Hematopoietic multipotent progenitor cell treated with erythropoietin and hydrocortisone succinate and interleukin-3 and kit ligand, for 4 days (in vitro differentiated cells): ENCODE results near the gene PARPBP.
"Not testable (repeated sequence)": the region's sequence is repeated elsewhere in the genome, so short reads cannot be mapped to it uniquely, and the experiment has no call there.

Experiments
- DNase-seq: peaks from one replicate; pipeline ENCODE4 v3.0.0-alpha.2; 2015

PARPBP gene

DNA sequence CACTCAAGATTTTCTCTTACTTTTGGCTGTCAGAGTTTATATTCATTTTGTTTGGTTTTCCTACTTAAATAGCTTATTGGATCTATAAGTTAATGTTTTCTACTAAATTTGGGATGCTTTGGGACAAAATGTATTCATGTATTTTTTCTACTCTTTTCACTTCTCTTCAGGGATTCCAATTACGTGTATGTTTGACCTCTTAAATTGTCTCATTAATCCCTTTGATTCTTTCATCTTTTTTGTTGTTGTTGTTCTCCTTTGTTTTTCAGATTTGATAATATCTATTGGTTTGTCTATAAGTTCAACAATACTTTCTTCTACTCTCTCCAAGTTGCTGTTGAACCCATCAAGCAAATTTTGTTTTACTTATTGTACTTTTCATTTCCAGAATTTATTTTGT, 43.4 kb downstream of the PARPBP start:
- DNase-seq, result no peak

DNA sequence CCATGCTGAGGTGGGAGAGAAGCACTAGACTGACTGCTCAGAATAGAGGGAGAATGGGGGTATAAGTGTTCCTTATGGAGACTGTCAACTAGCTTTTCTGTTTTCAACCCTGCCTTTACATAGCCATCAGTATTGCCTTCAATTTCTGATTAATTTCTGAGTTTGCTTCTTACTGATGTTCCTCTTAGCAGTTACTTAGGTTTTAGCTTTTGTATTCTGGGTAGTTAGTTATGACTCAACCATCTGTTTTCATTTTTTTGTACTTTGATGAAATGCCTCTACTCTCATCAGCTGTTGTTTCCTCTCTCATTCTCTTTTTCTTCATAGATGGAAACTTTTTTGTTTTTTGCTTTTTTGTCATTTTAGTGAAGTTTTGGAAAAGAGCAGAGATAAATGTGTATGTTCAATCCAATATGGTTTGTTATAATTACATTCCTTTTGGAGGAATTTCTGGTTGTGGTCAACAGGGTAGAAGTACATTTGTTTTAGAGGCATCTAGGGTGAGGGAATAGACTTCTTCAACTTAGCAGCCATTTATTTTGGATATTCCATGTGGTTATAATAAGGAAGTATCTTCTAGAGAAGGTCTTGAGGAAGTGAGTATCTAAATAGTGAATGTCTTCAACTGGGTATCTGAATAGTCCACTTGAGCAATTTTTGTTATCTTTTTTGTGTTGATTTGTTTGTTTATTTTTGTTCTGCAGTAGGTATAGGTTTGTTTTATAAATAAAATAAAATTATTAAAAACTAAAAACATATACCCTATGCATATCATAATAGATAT, 48.0 kb downstream of the PARPBP start:
- peak; percentile 9 for DNase-seq

DNA sequence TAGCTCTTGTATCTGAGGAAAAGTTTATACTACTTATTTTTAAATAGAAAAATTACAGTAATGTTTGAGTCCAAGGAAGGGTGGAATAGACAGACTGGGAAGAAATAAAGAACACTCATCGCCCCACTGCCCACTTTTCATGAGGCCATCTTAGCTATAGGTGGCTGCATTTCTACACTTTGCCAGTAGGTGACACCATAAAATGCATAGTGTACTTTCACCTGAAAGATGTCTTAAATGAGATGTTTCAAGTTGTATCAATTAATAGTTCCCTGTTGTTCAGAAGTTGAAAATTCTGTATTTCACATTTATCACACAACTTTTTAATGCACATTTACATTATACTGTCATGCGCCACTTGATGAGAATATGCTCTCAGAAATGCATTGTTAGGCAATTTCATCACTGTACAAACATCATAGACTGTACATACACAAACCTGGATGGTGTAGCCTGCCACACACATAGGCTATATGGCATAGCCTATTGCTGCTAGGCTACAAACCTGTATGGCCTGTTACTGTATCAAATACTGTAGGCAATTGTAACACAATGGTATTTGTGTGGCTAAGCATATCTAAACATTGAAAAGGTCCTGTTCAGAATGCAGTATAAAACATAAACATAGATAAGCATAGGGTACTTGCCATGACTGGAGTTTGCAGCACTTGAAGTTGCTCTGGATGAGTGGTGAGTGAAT, 50.1 kb downstream of the PARPBP start:
- DNase-seq, result peak; percentile 49

DNA sequence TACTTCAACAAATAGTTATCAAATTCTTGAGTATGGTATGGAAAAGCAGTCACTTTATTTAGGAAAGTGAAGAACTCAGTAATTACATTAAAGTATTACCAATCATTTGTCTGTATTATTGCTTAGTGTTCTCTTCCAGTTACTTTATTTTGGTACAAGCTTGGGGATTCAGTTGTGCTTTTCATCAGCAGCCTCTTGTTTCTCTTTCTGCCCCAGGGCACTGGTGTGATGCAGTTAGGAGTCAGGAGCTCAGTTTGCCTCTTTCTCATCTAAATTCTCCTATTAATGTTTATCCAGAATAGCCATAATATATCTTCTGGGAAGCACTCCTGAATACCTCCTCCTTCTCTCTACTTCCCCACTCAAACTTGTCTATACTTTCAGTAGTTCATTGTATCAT, 52.0 kb downstream of the PARPBP start:
- DNase-seq, result no peak

DNA sequence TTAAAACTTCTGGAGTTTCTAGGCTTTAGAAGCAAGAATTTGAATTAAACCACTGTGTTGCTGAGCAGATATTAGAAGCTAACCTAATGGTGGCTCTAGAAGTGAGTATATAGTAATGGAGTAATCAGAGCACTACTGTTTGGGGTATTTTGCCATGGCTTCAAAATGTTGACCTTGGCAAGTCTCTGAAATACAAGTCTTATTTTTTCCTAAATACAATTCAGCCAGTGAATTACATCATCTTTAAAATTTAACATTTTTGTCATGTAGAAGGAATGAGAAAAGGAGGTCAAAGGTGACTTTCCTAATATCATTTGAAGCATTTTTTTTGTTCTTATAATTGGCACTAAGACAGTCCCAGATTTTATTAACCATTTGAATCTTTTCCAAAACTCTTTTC, 52.5 kb downstream of the PARPBP start:
- DNase-seq, result no peak

DNA sequence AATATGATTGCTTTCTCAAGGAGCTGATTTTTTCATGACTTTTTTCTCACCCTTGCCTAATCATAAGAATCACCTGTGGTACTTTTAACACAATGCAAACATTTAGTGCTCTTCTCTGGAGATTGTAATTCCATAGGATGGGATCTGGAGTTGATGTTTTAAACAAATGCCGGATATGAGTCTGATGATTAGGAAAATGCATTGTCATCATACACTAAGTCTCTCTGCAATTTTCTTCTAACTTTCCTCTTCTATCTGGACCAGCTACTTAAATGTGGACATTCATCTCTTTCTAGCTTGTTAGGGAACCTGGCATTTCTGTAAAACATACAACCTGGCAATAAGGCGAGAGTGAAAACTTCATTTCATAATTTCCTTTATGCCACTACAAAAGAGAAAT, 54.1 kb downstream of the PARPBP start:
- no peak for DNase-seq

DNA sequence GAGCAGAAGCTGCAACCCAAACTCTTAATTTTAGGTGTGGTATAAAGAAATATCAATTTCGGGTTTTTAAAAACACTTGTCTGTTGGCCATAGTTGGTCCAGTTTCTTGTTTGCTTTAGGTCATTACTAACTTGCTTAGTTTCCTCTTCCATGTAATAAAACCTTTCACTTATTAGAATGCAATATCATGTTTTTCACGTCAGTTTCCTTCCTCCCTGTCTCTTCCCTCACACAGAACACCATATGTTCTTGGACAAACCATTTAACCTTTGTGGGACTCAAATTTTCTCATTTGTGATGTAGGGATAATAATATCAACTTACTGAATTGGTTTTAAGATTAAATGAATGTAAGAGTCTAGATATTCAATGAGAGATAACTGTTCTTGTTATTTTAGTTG, 54.8 kb downstream of the PARPBP start:
- no peak for DNase-seq

DNA sequence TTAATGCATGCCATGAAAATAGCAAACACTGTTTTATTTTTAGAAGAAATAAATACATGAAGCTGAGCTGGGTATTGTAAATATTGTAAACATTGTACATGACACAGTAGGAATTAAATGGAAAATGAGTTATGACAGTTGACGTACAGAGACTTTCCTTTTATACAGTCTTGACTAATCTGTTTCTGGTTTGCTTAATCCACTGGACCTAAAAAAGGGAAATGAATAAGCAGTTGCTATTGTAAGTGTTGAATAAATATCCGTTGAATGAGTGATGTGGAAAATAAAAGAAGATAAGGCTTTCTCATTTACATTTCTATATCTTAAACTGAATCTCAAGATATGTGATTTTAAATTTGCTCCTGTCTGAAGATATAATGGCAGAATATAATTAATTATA, 62.7 kb downstream of the PARPBP start:
- peak; percentile 63 for DNase-seq

DNA sequence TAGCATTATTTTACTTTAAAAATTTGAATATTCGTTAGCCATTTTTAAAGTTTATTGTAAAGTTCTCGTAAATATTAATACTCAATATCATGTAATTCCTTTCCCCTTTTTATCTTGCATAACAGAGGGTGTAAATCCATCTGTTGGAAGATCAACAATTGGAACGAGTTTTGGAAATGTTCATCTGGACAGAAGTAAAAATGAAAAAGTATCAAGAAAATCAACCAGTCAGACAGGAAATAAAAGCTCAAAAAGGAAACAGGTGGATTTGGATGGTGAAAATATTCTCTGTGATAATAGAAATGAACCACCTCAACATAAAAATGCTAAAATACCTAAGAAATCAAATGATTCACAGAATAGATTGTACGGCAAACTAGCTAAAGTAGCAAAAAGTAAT, 75.8 kb downstream of the PARPBP start:
- no peak for DNase-seq

DNA sequence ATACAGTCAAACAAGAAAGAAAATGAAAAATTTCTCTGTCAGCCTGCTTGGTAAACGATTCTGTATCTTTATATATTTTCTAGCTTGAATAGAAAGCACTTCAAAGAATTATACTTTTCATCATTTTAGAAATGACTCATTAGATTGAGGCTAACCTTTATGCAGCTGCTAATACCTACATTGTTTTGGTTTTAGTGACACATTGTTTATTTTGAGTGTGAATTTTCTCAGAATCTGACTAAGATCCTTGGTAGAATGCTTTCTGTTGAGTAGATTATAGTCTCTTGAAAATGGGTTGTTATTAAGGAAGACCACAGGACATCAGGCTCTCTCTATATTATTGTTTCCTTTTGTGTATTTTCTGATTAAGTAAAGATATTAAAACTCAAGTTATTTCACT, 77.8 kb downstream of the PARPBP start, which contains the start of gene PMCH:
TSS of gene PMCH (minus strand) at position 45 of the 400 bp plus-strand sequence. CDS start 63 bp downstream, outside the sequence.
- no peak for DNase-seq

DNA sequence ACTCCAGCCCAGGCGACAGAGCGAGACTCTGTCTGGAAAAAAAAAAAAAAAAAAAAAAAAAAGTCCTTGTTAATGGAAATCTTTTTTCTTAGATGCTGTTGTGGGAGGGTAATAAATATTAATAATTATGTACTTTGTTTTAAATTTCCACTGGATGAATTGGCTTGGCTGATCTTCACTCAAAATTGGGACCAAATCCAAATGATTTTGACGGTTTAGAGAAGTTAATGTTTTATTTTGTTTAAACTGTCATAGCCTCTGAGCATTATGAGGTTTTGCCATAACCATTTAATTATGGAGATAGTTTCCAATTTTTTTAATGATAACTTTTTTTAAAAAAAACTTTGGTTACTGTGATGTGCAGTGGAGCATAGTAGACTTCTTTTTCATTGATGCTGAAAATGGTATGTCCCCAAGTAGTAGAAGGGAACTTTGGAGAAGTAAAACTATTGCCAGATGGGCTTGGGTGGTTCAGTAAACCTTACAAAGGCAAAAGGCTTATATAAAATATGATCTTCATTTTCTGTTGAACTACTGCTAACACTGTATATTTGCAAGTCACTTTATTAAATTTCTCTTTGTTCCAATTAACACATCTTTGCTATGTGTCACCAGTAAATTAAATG, 81.6 kb downstream of the PARPBP start:
- DNase-seq, result no peak

DNA sequence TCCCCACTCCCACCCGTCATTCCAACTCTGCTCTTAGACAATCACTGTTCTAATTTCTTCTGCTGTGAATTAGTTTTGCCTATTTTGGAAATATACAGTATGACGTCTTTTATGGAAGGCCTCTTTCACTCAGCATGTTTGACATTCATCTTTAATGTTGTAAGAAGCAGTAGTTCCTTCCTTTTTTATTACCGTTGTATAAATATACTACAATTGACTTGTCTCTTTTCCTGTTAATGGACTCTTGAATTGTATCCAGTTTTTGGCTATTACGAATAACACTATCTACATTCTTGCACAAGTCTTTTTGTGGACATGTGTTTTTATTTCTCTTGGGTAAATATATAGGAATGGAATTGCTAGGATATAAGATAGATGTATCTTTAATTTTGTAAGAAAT, 82.6 kb downstream of the PARPBP start:
- no peak for DNase-seq

DNA sequence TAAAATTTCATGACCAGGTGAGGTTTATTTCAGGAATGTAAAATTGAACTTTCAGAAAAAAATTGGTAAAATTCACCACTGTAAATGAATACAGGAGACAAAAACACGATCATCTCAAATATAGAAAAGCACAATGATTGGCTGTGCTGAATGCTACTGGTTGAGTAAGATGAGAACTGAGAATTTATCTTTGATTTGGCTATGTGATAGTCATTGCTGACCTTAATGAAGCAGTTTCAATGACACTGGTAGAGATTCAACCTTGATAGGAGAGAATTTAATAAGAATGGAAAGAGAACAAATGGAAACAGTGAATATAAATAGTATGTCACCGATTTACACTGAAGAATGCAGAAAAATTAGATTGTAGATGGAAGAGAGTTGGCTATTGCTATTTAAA, 84.0 kb downstream of the PARPBP start:
- no peak for DNase-seq

DNA sequence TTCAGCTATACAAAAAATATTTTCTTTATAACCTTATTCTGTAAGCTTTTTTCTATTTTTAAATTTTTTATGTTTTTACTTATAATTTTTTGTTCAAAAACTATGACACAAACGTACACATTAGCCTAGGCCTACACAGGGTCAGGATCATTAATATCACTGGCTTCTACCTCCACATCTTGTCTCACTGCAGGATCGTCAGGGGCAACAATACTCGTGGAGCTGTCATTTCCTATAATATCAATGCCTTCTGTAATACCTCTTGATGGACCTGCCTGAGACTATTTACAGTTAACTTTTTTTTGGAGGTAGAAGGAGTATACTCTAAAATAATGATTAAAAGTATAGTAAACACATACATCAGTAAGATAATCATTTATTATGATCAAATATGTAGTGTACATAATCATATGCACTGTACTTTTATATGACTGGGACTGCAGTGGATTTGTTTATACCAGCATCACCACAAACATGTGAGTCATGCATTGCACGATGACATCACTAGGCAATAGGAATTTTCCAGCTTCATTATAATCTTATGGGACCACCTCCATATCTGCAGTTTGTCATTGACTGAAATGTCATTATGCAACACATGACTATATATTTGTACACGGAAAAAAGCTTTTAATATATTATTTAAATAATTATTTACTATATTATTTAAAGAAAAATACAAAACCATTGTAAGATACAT, 96.2 kb downstream of the PARPBP start:
- no peak for DNase-seq

DNA sequence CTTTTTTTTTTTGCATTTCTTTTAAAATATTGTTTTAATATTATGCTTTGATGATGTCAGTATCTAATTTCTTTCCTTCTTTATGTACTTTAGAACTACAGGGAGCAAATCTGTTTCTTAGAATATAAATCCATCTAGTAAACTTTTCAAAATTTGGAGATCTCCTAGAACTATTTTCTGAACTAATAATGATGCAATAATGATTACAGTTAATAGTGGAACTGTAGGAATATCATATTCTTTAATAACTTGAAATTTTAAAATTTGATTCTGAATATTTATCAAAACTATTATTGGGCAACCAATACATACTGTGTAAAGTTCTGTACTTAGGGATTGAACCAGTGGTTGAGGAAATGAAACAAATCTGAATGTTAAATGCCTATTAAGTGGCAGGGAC, 100.8 kb downstream of the PARPBP start:
- DNase-seq, result no peak

DNA sequence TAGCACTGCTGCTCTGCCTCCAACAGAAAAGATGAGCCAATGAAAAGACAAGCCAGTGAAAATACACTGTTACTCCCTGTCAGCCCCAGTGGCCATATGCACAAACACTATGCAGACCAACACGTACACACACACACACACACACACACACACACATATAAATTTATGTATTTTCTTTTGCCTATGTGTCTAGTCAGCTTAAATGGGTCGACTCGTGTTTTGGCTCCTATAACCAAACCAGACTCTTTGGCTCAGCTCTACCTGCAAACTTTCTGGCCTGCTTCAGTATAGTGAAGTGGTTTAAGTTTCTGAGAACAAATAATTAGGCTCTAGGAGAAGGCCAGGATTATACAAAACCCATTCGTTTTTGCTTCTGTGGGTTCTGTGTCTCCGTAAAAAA, 108.0 kb downstream of the PARPBP start:
- no peak for DNase-seq

DNA sequence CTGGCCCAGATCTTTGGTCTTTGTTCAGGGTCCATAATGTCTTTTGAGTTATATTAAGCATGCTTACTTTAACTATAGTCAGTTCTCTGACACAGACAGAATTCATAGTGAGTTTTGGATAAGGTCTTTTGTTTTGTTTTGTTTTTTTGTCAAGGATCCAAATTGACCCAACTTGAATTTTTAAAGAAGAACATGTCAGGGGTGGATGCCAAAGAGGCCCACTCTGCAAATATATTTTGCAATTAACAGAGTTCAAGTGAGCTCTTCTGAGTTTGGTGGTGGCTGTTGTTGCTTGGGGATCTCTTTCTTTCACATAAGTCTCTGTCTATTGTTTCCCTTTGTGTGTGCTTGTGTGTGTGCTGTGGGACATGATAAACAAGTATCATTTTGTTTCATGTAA, 112.1 kb downstream of the PARPBP start:
- no peak for DNase-seq

DNA sequence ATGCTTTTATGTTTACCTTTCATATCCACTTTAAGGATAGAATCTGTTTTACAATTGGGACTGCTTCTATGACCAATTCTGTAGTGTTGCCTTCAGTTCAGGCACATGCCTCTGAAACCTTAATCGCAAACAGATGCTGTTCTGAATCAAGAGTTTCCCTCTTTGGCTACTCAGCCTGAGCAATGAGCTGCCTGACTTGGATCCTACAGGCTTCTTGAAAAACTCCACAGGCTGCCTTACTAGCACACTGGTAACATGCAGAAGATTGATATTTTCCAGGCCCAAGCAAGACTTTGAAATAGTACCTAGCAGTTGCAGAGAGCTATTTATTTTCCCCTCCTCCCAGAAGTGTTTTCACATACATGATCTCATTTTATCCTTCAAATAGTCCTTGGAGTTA, 112.5 kb downstream of the PARPBP start:
- DNase-seq, result no peak

DNA sequence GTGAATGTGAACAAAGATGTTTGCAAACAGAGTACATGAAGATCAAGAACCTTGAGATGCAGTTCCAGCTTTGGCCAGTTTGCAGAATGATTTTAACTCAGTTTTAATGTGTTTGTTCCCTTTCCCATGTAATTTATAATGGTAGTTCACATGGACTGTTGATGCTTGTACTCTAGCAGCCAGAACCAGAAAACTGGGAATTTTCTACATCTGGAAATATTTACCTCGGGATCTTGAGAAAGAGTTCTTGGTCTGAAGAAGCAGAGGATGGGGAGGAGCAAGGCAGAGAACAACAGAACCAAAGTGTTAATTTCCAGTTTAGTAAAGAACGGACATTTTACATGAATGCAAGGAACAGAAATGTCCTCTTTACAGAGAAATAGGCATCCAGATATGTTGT, 114.6 kb downstream of the PARPBP start:
- no peak for DNase-seq

DNA sequence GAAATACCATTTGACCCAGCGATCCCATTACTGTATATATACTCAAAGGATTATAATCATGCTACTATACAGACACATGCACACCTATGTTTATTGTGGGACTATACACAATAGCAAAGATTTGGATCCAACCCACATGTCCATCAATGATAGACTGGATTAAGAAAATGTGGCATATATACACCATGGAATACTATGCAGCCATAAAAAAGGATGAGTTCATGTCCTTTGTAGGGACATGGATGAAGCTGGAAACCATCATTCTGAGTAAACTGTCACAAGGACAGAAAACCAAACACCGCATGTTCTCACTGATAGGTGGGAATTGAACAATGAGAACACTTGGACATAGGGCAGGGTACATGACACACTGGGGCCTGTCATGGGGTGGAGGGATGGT, 120.9 kb downstream of the PARPBP start:
- not testable (repeated sequence) for DNase-seq
